ENCODE data around the gene KCNC1.

DNA sequence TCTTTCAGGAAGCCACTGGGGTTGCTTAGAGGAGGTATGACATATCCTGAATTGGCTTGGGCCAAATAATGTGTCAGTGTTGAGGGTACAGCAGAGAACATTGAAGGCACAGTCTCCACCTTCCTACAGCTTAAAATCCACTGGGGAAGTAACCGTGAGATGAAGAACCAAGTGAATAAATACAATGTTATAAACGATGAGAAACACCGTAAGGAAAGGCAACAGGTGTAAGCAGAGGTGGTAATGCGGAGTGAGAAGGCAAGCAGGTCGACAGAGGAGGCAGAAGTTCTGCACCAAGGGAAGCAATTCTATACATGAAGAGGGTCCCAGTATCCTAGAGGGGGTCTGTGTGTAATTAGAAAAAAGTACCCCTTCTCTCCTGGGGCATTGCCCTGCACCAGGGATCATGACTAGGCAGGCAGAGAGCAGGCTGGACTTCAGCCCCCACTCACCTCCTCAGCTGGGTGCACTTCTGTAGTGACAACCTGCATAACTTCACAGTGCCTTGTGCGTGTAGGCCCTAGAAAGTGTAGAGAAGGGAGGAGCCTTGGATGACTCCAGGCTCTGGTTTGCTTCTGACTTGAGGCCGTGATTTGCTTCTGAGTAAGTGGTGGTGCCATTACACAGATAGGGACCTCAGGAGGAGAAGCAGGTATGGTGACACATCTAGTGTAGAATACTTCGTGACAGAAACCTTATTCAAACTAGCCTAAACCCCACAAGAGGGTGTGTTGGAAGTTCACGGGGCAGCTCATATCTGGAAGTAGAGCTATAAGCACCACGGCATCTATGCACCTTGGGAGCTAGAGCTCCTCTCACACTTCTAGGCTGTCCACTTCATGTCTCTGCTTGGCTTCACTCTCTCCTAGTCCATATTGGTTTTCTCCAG, 10.3 kb upstream of the KCNC1 start:
- TF ChIP-seq CTCF (IDR thresholded peaks at IDR 0.05), result no peak
- no peak for TF ChIP-seq POLR2AphosphoS5 (IDR thresholded peaks at IDR 0.05)
- no peak for TF ChIP-seq EP300 (IDR thresholded peaks at IDR 0.05)
- no peak for TF ChIP-seq POLR2A (IDR thresholded peaks at IDR 0.05)
